Small intestine (tissue), 7 donors: ENCODE data around the gene INPP5D. TPM values are rescaled to one million over a fixed set of nuclear protein-coding genes. Genes with fewer than 3 reads are reported as not detected.
A peak's percentile ranks its signal among the peaks of the same experiment; 100 is the strongest.

Source experiments
- DNase-seq, 2 donors: peaks; one replicate each; pipeline versions ENCODE4 v3.0.0 to v3.0.0-alpha.2; 2013
- FAIRE-seq: peaks from 2 replicates; lab custom pipeline; 2012; peaks lifted over from hg19 to GRCh38; lab: Jason Lieb, UNC
- H3K27ac ChIP-seq, 3 donors: one replicate each; pipeline ENCODE4 v1.5.1; 2013; ENCODE audit warnings: low read length in 2 of 3, mild to moderate bottlenecking in 2 of 3, control low read depth in 1 of 3, inconsistent platforms in 1 of 3, low read depth in 1 of 3, moderate library complexity in 1 of 3
- H3K27me3 ChIP-seq, 3 donors: one replicate each; pipeline ENCODE4 v1.6.1; 2013; ENCODE audit warnings: low read length in 3 of 3, inconsistent platforms in 1 of 3; ENCODE audit not compliant: control insufficient read depth in 3 of 3, insufficient read depth in 3 of 3
- H3K36me3 ChIP-seq, 3 donors: one replicate each; pipeline ENCODE4 v1.6.1; 2013; ENCODE audit warnings: low read length in 3 of 3, inconsistent platforms in 1 of 3, low read depth in 1 of 3, mild to moderate bottlenecking in 1 of 3, moderate library complexity in 1 of 3; ENCODE audit not compliant: control insufficient read depth in 3 of 3, insufficient read depth in 2 of 3
- H3K4me1 ChIP-seq, 3 donors: one replicate each; pipeline ENCODE4 v1.6.1; 2013; ENCODE audit warnings: low read length in 2 of 3, inconsistent platforms in 1 of 3, low read depth in 1 of 3, mild to moderate bottlenecking in 1 of 3, moderate library complexity in 1 of 3; ENCODE audit not compliant: control insufficient read depth in 3 of 3, insufficient read depth in 2 of 3
- H3K4me3 ChIP-seq, 3 donors: one replicate each; pipeline ENCODE4 v1.5.1; 2013; ENCODE audit warnings: low read length in 3 of 3, control low read depth in 1 of 3, inconsistent platforms in 1 of 3, low read depth in 1 of 3, mild to moderate bottlenecking in 1 of 3, moderate library complexity in 1 of 3
- H3K9me3 ChIP-seq, 2 donors: one replicate each; pipeline ENCODE4 v1.6.1; 2013; ENCODE audit warnings: low read depth in 1 of 2, low read length in 1 of 2; ENCODE audit not compliant: control insufficient read depth in 2 of 2, insufficient read depth in 1 of 2
- WGBS, 3 donors: extraction: QIAGEN DNeasy Blood & Tissue Kit; methylation state at CpG; one replicate each; pipeline ENCODE4 v1.1.7; 2013; 5-methylcytosine and 5-hydroxymethylcytosine counted together
- polyA plus RNA-seq, 4 donors: library from polyadenylated mRNA; stranded (reverse) in 3 of 4; unstranded in 1 of 4; fragments of 200-250 nt in 3 of 4; fragments of 120-200 nt in 1 of 4; gene quantifications; one replicate each; pipeline versions ENCODE4 v1.2.1 to v1.2.3, GENCODE V29; 2013
- donor health status: healthy with polysubstance abuse.
- donor health status: control.
- donor health status: control.
- donor health status: Bipolar disorder and iron deficiency.
- donor health status: healthy.

INPP5D gene
- polyA plus RNA-seq, 4 donors: 4.7 to 10.4 (median 6.9) TPM

GRCh38 chr2:233210281-233210680 is 150.1 kb downstream of the INPP5D start:
- H3K4me1 ChIP-seq: peaks cover 0 to 3% (median 0%) of the 10 kb centered on the region in 3 donors
- H3K27ac ChIP-seq: no peak overlapping the region
- 94 to 96% (median 95%) methylated on average over 8 of the region's 8 CpGs for WGBS, 3 donors
- no peak for DNase-seq
- no peaks in the 10 kb centered on the region for H3K27me3 ChIP-seq
- H3K4me3 ChIP-seq: no peak overlapping the region
- peaks cover 0 to 4% (median 0%) of the 10 kb centered on the region in 3 donors for H3K36me3 ChIP-seq
- no peaks in the 10 kb centered on the region for H3K9me3 ChIP-seq
- FAIRE-seq: no peak

GRCh38 chr2:233210843-233211547 is 150.9 kb downstream of the INPP5D start:
- DNase-seq: peak; percentile 36 to 62
- H3K4me1 ChIP-seq: peaks cover 0 to 3% (median 0%) of the 10 kb centered on the region in 3 donors
- no peak overlapping the region for H3K4me3 ChIP-seq
- H3K27ac ChIP-seq: no peak overlapping the region
- no peaks in the 10 kb centered on the region for H3K9me3 ChIP-seq
- FAIRE-seq: no peak
- no peaks in the 10 kb centered on the region for H3K27me3 ChIP-seq
- 58 to 67% (median 60%) methylated on average over 18 of the region's 18 CpGs for WGBS, 3 donors
- peaks cover 0 to 4% (median 0%) of the 10 kb centered on the region in 3 donors for H3K36me3 ChIP-seq

- H3K36me3 ChIP-seq: peaks cover 0 to 3% (median 0%) of the 10 kb centered on the region in 3 donors
- no peak overlapping the region for H3K4me3 ChIP-seq
- H3K27me3 ChIP-seq: no peaks in the 10 kb centered on the region
- DNase-seq (no peak), FAIRE-seq (no peak)
- no peak overlapping the region for H3K27ac ChIP-seq
- H3K9me3 ChIP-seq: no peaks in the 10 kb centered on the region
- 61 to 92% (median 68%) methylated on average over 3 of the region's 3 CpGs for WGBS, 3 donors
- H3K4me1 ChIP-seq: peaks cover 0 to 3% (median 0%) of the 10 kb centered on the region in 3 donors
Measured at GRCh38 chr2:233211548-233211895, 151.4 kb downstream of the INPP5D start.

- 78 to 92% (median 84%) methylated on average over 15 of the region's 15 CpGs for WGBS, 3 donors
- Histone ChIP-seq H3K9me3 (no peaks in the 10 kb centered on the region), H3K27ac (no peak overlapping the region), H3K27me3 (no peaks in the 10 kb centered on the region), H3K4me1 (peaks cover 0 to 3% (median 0%) of the 10 kb centered on the region in 3 donors), H3K36me3 (no peaks in the 10 kb centered on the region), H3K4me3 (no peak overlapping the region)
- no peak for FAIRE-seq
- no peak for DNase-seq
Measured at GRCh38 chr2:233213011-233213410, 152.9 kb downstream of the INPP5D start.

GRCh38 chr2:233213975-233214374 is 153.8 kb downstream of the INPP5D start:
- no peak for FAIRE-seq
- no peak overlapping the region for H3K4me3 ChIP-seq
- H3K36me3 ChIP-seq: no peaks in the 10 kb centered on the region
- no peak for DNase-seq
- no peaks in the 10 kb centered on the region for H3K27me3 ChIP-seq
- WGBS, 3 donors: 84 to 96% (median 94%) methylated on average over 6 of the region's 6 CpGs
- no peak overlapping the region for H3K27ac ChIP-seq
- peaks cover 0 to 3% (median 0%) of the 10 kb centered on the region in 3 donors for H3K4me1 ChIP-seq
- no peaks in the 10 kb centered on the region for H3K9me3 ChIP-seq

GRCh38 chr2:233217892-233218377 is 157.8 kb downstream of the INPP5D start:
- no peaks in the 10 kb centered on the region for H3K4me1 ChIP-seq
- DNase-seq (peak in 1 of 2 donors; percentile 24), FAIRE-seq (no peak)
- no peak overlapping the region for H3K27ac ChIP-seq
- H3K9me3 ChIP-seq: no peaks in the 10 kb centered on the region
- no peaks in the 10 kb centered on the region for H3K36me3 ChIP-seq
- 61 to 78% (median 67%) methylated on average over 8 of the region's 8 CpGs for WGBS, 3 donors
- no peaks in the 10 kb centered on the region for H3K27me3 ChIP-seq
- H3K4me3 ChIP-seq: no peak overlapping the region

GRCh38 chr2:233218836-233219235 is 158.7 kb downstream of the INPP5D start:
- no peak for FAIRE-seq
- DNase-seq: no peak
- H3K4me3 ChIP-seq: no peak overlapping the region
- WGBS, 3 donors: 95 to 100% (median 97%) methylated on average over 6 of the region's 6 CpGs
- no peaks in the 10 kb centered on the region for H3K27me3 ChIP-seq
- H3K9me3 ChIP-seq: no peaks in the 10 kb centered on the region
- no peak overlapping the region for H3K27ac ChIP-seq
- no peaks in the 10 kb centered on the region for H3K4me1 ChIP-seq
- H3K36me3 ChIP-seq: no peaks in the 10 kb centered on the region

GRCh38 chr2:233219848-233220247 is 159.7 kb downstream of the INPP5D start:
- Histone ChIP-seq H3K4me1 (no peaks in the 10 kb centered on the region), H3K27me3 (no peaks in the 10 kb centered on the region), H3K9me3 (no peaks in the 10 kb centered on the region), H3K4me3 (no peak overlapping the region), H3K27ac (no peak overlapping the region), H3K36me3 (no peaks in the 10 kb centered on the region)
- DNase-seq: no peak
- WGBS, 3 donors: 91 to 95% (median 93%) methylated on average over 1 of the region's 1 CpG
- FAIRE-seq: no peak
